A673 (cell line): ENCODE data around the gene ABHD6. TPM values are rescaled to one million over a fixed set of nuclear protein-coding genes. Genes with fewer than 3 reads are reported as not detected.
A peak's percentile ranks its signal among the peaks of the same experiment; 100 is the strongest.

Source experiments
- BruUV-seq: library from RNA; stranded (reverse); fragments of 400-500 nt; replicated peaks from 2 replicates; lab custom pipeline; 2021; lab: Mats Ljungman, UMichigan
- CTCF ChIA-PET: fragments of 300-600 bp; sonication (Branson Sonifier 250); formaldehyde crosslinking; loops from one replicate; lab custom pipeline; 2022; ENCODE audit warnings: antibody characterized with exemption; lab: Charles Lee
- POLR2A ChIA-PET: fragments of 300-600 bp; sonication (Branson Sonifier 250); formaldehyde crosslinking; loops from one replicate; lab custom pipeline; 2022; ENCODE audit warnings: antibody characterized with exemption; ENCODE audit not compliant: low non-redundant PET; lab: Charles Lee
- DNase-seq: peaks from one replicate; pipeline ENCODE4 v3.0.0-alpha.2; 2015; ENCODE audit warnings: low spot score
- H3K27ac ChIP-seq: fragments of 200-600 bp; sonication (generic); 2 replicates; pipeline ENCODE4 v1.5.1; 2016; ENCODE audit warnings: mixed run types, low read depth, mild to moderate bottlenecking, mixed read lengths, antibody characterized with exemption, low read length; ENCODE audit not compliant: poor library complexity, severe bottlenecking
- H3K27me3 ChIP-seq: fragments of 200-600 bp; sonication (generic); replicated peaks from 2 replicates; pipeline ENCODE4 v1.6.1; 2017; ENCODE audit warnings: mixed run types, low read depth, mild to moderate bottlenecking, mixed read lengths, antibody characterized with exemption, low read length; ENCODE audit not compliant: insufficient read depth, poor library complexity
- H3K36me3 ChIP-seq: fragments of 200-600 bp; sonication (generic); 2 replicates; pipeline ENCODE4 v1.6.1; 2016; ENCODE audit warnings: mixed run types, mild to moderate bottlenecking, mixed read lengths, antibody characterized with exemption, low read length; ENCODE audit not compliant: insufficient read depth, poor library complexity, severe bottlenecking
- H3K4me1 ChIP-seq: fragments of 200-600 bp; sonication (generic); 2 replicates; pipeline ENCODE4 v1.6.1; 2017; ENCODE audit warnings: mixed run types, mild to moderate bottlenecking, mixed read lengths, antibody characterized with exemption, low read length; ENCODE audit not compliant: insufficient read depth, poor library complexity, severe bottlenecking
- H3K4me3 ChIP-seq: fragments of 200-600 bp; sonication (generic); 2 replicates; pipeline ENCODE4 v1.5.1; 2016; ENCODE audit warnings: low read depth, mixed run types, mild to moderate bottlenecking, mixed read lengths, low read length; ENCODE audit not compliant: poor library complexity, severe bottlenecking
- H3K9me3 ChIP-seq: fragments of 200-600 bp; sonication (generic); 2 replicates; pipeline ENCODE4 v1.6.1; 2016; ENCODE audit warnings: mixed run types, low read depth, mild to moderate bottlenecking, mixed read lengths, antibody characterized with exemption, low read length; ENCODE audit not compliant: poor library complexity, severe bottlenecking
- EZH2 ChIP-seq: fragments of 200-600 bp; sonication (generic); IDR thresholded peaks from 2 replicates; pipeline ENCODE4 v1.6.1; 2017; ENCODE audit warnings: borderline replicate concordance, low read depth, mild to moderate bottlenecking, mixed read lengths, antibody characterized with exemption, low read length; ENCODE audit not compliant: poor library complexity, severe bottlenecking
- intact Hi-C: fragments of 100-400 bp; cut with micrococcal nuclease; formaldehyde crosslinking; loops from one replicate; pipeline ENCODE4 v1.10.0; 2022; ENCODE audit not compliant: unreplicated experiment
- total RNA-seq: library from RNA; stranded (reverse); gene quantifications from 2 replicates; pipeline ENCODE4 v1.2.3, GENCODE V29; 2021
- TF ChIP-seq, protein P1 (sequence below): fragments of 300-800, 200-600 bp; sonication (generic); conservative IDR thresholded peaks from 2 replicates; pipeline ENCODE4 v1.5.1; 2017; ENCODE audit warnings: low read depth, mild to moderate bottlenecking, antibody characterized with exemption, low read length, moderate library complexity, mixed read lengths

Gene ABHD6
- total RNA-seq, 1 experiment from 2014 or later, result 155 TPM

DNA sequence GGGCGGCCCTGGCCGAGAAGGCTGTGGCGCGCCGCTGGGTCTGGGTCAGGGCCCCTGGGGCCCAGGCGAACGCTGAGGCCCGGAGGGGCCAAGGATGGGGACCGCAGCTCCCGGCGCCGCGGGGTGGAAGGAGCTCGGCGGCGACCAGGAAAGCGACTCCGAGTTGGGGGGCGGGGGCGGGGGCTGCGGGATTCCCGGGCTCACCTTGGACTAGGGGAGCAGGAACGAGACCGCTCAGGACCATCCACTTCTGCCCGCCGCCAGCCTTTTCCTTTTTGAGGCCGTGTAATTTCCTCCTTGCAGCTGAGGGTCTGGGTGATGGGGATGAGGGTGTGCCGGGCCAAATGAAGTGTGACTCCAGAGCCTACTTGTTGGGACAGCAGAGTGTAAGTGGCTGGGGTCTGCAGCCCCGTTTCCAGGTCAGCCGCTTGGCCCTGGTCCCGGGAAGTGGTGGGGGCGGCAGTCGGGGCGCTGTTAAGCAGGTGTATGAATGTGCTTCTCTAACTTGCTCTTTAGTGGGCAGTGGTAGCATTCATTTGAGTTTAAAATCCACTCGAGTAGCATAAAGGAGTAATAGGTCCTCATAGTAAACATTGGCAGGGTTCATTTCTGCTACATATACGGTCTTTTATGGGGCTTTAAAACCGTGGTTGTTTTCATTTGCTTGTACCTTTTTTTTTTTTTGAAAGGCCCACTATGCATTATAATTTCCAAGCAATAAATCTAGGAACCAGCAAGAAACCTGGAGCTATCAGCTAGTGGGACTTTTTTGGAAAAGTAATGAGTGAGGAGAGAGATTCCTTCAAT is 95.8 kb downstream of the ABHD6 start:
- H3K36me3 ChIP-seq, result no peaks in the 10 kb centered on the region
- peak overlapping the region; percentile 64 for H3K4me3 ChIP-seq
- H3K9me3 ChIP-seq, result no peaks in the 10 kb centered on the region
- no peaks in the 10 kb centered on the region for H3K27me3 ChIP-seq
- ChIA-PET CTCF (no interaction called here), POLR2A (interaction anchor here (0.7 kb wide), 1 partner anchor 1054 kb away, joined by 7 read pairs; no protein-coding TSS in a partner anchor)
- DNase-seq, result no peak
- BruUV-seq, result TSS peak; percentile 31
- H3K27ac ChIP-seq, result peak overlapping the region; percentile 86
- no peak for TF ChIP-seq EZH2
- TF ChIP-seq, protein P1, sequence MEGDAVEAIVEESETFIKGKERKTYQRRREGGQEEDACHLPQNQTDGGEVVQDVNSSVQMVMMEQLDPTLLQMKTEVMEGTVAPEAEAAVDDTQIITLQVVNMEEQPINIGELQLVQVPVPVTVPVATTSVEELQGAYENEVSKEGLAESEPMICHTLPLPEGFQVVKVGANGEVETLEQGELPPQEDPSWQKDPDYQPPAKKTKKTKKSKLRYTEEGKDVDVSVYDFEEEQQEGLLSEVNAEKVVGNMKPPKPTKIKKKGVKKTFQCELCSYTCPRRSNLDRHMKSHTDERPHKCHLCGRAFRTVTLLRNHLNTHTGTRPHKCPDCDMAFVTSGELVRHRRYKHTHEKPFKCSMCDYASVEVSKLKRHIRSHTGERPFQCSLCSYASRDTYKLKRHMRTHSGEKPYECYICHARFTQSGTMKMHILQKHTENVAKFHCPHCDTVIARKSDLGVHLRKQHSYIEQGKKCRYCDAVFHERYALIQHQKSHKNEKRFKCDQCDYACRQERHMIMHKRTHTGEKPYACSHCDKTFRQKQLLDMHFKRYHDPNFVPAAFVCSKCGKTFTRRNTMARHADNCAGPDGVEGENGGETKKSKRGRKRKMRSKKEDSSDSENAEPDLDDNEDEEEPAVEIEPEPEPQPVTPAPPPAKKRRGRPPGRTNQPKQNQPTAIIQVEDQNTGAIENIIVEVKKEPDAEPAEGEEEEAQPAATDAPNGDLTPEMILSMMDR, result peak; percentile 16; the same call in 1 of the 2 replicates
- intact Hi-C loops, result loop anchor here (5.0 kb wide), 1 partner anchor 54 kb away; no protein-coding TSS in a partner anchor
- H3K4me1 ChIP-seq, result peaks cover 15% of the 10 kb centered on the region

DNA sequence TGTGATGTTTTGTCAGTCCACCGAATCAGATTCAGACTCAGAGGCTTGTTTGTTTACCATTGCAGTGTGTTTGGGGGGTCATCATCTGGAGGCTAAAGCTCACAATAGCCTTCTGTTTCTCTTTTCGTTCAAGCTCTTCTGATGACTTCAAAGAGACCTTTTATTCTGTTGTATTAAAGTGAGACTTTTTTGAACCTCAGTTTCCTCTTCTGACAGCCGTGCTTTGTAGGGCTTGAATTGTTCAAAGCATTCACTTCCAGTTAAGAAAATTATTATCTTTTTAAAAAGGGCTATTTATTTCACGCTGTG is 96.4 kb downstream of the ABHD6 start:
- DNase-seq, result no peak
- Histone ChIP-seq H3K9me3 (no peaks in the 10 kb centered on the region), H3K27me3 (no peaks in the 10 kb centered on the region), H3K27ac (peak overlapping the region; percentile 86), H3K36me3 (no peaks in the 10 kb centered on the region), H3K4me1 (peaks cover 15% of the 10 kb centered on the region), H3K4me3 (peak overlapping the region; percentile 64)
- POLR2A ChIA-PET, result interaction anchor here (0.7 kb wide), 1 partner anchor 1055 kb away, joined by 7 read pairs; no protein-coding TSS in a partner anchor
- BruUV-seq, result no TSS peak
- intact Hi-C loops, result loop anchor here (5.0 kb wide), 1 partner anchor 53 kb away; no protein-coding TSS in a partner anchor
- TF ChIP-seq, protein P1, result no peak
- no peak for TF ChIP-seq EZH2
- CTCF ChIA-PET, result no interaction called here

DNA sequence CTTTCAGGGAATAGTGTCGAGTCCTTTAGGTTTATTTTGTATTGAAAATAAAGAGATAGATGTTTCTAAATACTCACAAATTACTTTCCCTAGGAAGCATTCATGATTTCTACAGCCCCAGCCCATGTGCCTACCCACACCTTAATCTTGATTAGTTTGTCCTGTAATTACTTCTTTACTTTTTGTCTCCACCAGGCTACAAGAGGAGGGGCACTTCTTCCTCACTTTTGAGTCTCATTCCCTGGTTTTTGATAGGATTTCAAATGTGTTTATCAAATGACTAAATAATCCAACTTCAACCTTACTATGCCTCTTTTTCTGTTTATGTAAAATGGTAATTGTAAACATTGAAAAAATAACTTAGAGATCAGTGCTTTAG is 96.9 kb downstream of the ABHD6 start:
- intact Hi-C loops, result loop anchor here (5.0 kb wide), 1 partner anchor 53 kb away; no protein-coding TSS in a partner anchor
- Histone ChIP-seq H3K4me1 (peaks cover 15% of the 10 kb centered on the region), H3K9me3 (no peaks in the 10 kb centered on the region), H3K27ac (peak overlapping the region; percentile 86), H3K36me3 (no peaks in the 10 kb centered on the region), H3K27me3 (no peaks in the 10 kb centered on the region), H3K4me3 (peak overlapping the region; percentile 64)
- ChIA-PET CTCF (no interaction called here), POLR2A (no interaction called here)
- no TSS peak for BruUV-seq
- TF ChIP-seq, protein P1, result no peak
- no peak for TF ChIP-seq EZH2
- no peak for DNase-seq
